Right lung (tissue), 5 donors: ENCODE measurements around the gene GATM. TPM values are rescaled to one million over a fixed set of nuclear protein-coding genes. Genes with fewer than 3 reads are reported as not detected.

Source experiments
- polyA plus RNA-seq, 5 donors: library from polyadenylated mRNA; unstranded; fragments of 120-200 nt; gene quantifications; one replicate each; pipeline versions ENCODE4 v1.2.1 to v1.2.3, GENCODE V29; 2013; ENCODE audit warnings: inconsistent platforms in 1 of 5, low replicate concordance in 1 of 5; ENCODE audit not compliant: insufficient read length in 5 of 5, insufficient read depth in 1 of 5

GATM gene
- polyA plus RNA-seq, 5 donors = 19.8 to 27.5 (median 20.5) TPM

Other genes with a start within 250 kb of the GATM start
- 1 to 10 TPM in 3 of 5 donors, under 1 TPM in 2; 0.65 to 1.7 (median 1.4) TPM for gene DUOXA1, start 248.7 kb downstream of the GATM start, polyA plus RNA-seq
- 1 to 10 TPM; 5.2 to 7.8 (median 6.6) TPM for gene DUOX1, start 248.6 kb downstream of the GATM start, polyA plus RNA-seq
- gene SHF, start 190.6 kb downstream of the GATM start, polyA plus RNA-seq = 10 to 100 TPM; 29.6 to 40.9 (median 35.3) TPM
- under 1 TPM; 0.25 to 0.84 (median 0.36) TPM for gene SLC28A2, start 126.3 kb downstream of the GATM start, polyA plus RNA-seq
- gene SLC30A4, start 144.2 kb upstream of the GATM start, polyA plus RNA-seq = 1 to 10 TPM; 4.6 to 7.7 (median 6.7) TPM
- 10 to 100 TPM; 43.0 to 62.0 (median 54.7) TPM for gene BLOC1S6, start 208.8 kb upstream of the GATM start, polyA plus RNA-seq